Erythroblast (primary cell): ENCODE results near the gene EFEMP2.

Source experiments
- GATA1 ChIP-seq: IDR thresholded peaks from 2 replicates; pipeline ENCODE4 v1.6.1; 2011; ENCODE audit warnings: low read depth, mild to moderate bottlenecking, control low read depth, low read length, moderate library complexity
- POLR2A ChIP-seq: IDR thresholded peaks from 2 replicates; pipeline ENCODE4 v1.6.1; 2011; ENCODE audit warnings: mild to moderate bottlenecking, low read length

- TF ChIP-seq POLR2A (no peak), GATA1 (no peak)
Measured at GRCh38 chr11:65854852-65855837, 17.5 kb downstream of the EFEMP2 start.
